A549 (cell line): ENCODE results near the gene EXOC4. TPM values are rescaled to one million over a fixed set of nuclear protein-coding genes. Genes with fewer than 3 reads are reported as not detected.

ENCODE experiments used
- ATAC-seq, 2 experiments: fragments of 200-7000 bp in 1 of 2; fragments of >200 bp in 1 of 2; cut with Nextera tagmentation in 1 of 2; cut with Tn5 transposase in 1 of 2; 3 replicates each; pipeline versions ENCODE4 v1.8.0 to v1.9.1; 2018 to 2020; ENCODE audit warnings: mild to moderate bottlenecking in 1 of 2, moderate library complexity in 1 of 2
- CTCF ChIA-PET: fragments of 300-600 bp; sonication (Branson Sonifier 250); formaldehyde crosslinking; extraction: SDS; loops from one replicate; lab custom pipeline; 2021; ENCODE audit warnings: antibody characterized with exemption, inconsistent platforms; lab: Yijun Ruan, JAX
- POLR2A ChIA-PET: fragments of 350-600 bp; formaldehyde crosslinking; extraction: SDS; loops from one replicate; lab custom pipeline; 2021; ENCODE audit warnings: antibody characterized with exemption, inconsistent platforms; lab: Yijun Ruan, JAX
- DNase-seq, 2 experiments: peaks; one replicate each; pipeline versions ENCODE4 v3.0.0 to v3.0.0-alpha.2; 2011 to 2016; ENCODE audit warnings: low read depth in 1 of 2, low spot score in 1 of 2
- FAIRE-seq: peaks from 2 replicates; lab custom pipeline; 2011; peaks lifted over from hg19 to GRCh38; lab: Jason Lieb, UNC
- H3K27ac ChIP-seq, 2 experiments: fragments of >200 bp; sonication (Bioruptor Twin); formaldehyde crosslinking; 3 replicates each; pipeline ENCODE4 v1.5.1; 2016 to 2017
- H3K4me1 ChIP-seq: fragments of >200 bp; sonication (Bioruptor Twin); formaldehyde crosslinking; 3 replicates; pipeline ENCODE4 v1.6.1; 2016
- H3K4me2 ChIP-seq: fragments of >200 bp; sonication (Bioruptor Twin); formaldehyde crosslinking; 3 replicates; pipeline ENCODE4 v1.6.1; 2016
- H3K4me3 ChIP-seq: fragments of >200 bp; sonication (Bioruptor Twin); formaldehyde crosslinking; 3 replicates; pipeline ENCODE4 v1.5.1; 2016
- H3K9me3 ChIP-seq: fragments of >200 bp; sonication (Bioruptor Twin); formaldehyde crosslinking; 3 replicates; pipeline ENCODE4 v1.6.1; 2016
- BCL3 ChIP-seq: fragments of >200 bp; sonication (Bioruptor Twin); formaldehyde crosslinking; IDR thresholded peaks from 3 replicates; pipeline ENCODE4 v1.6.1; 2016
- E2F6 ChIP-seq: IDR thresholded peaks from 2 replicates; pipeline ENCODE4 v1.6.1; 2012; ENCODE audit warnings: low read depth, borderline replicate concordance
- ESRRA ChIP-seq: fragments of 150-350 bp; IDR thresholded peaks from 2 replicates; pipeline ENCODE4 v1.6.1; 2014; ENCODE audit warnings: mild to moderate bottlenecking, low read length, borderline replicate concordance
- FOSB ChIP-seq: fragments of 250-450 bp; sonication (Bioruptor Pico); IDR thresholded peaks from 2 replicates; pipeline ENCODE4 v1.5.0; 2020; ENCODE audit warnings: mild to moderate bottlenecking, moderate library complexity
- FOSL2 ChIP-seq, 2 experiments: fragments of 450-650 bp in 1 of 2; fragments of >200 bp in 1 of 2; sonication (Bioruptor Twin) in 1 of 2; formaldehyde crosslinking; IDR thresholded peaks; 2 replicates each; pipeline versions ENCODE4 v1.5.0 to v1.6.1; 2016 to 2020; ENCODE audit warnings: mild to moderate bottlenecking in 1 of 2, moderate library complexity in 1 of 2
- GATA3 ChIP-seq: IDR thresholded peaks from 2 replicates; pipeline ENCODE4 v1.6.1; 2012; ENCODE audit warnings: borderline replicate concordance
- HEYL ChIP-seq: fragments of 250-450 bp; sonication (Bioruptor Pico); IDR thresholded peaks from 2 replicates; pipeline ENCODE4 v1.8.0; 2021; ENCODE audit warnings: mild to moderate bottlenecking, moderate library complexity
- HOXB13 ChIP-seq: fragments of 250-450 bp; sonication (Bioruptor Pico); IDR thresholded peaks from 2 replicates; pipeline ENCODE4 v1.5.0; 2020; ENCODE audit warnings: low read depth, mild to moderate bottlenecking, moderate library complexity
- HOXB5 ChIP-seq: fragments of 250-450 bp; sonication (Bioruptor Pico); IDR thresholded peaks from 2 replicates; pipeline ENCODE4 v1.5.0; 2020; ENCODE audit warnings: mild to moderate bottlenecking, moderate library complexity
- JUNB ChIP-seq: fragments of >200 bp; sonication (Bioruptor Twin); formaldehyde crosslinking; IDR thresholded peaks from 2 replicates; pipeline ENCODE4 v1.6.1; 2016
- MAX ChIP-seq: IDR thresholded peaks from 2 replicates; pipeline ENCODE4 v1.6.1; 2012
- MAZ ChIP-seq: fragments of 150-350 bp; IDR thresholded peaks from 2 replicates; pipeline ENCODE4 v1.6.1; 2014; ENCODE audit warnings: antibody characterized with exemption, low read depth, low read length, borderline replicate concordance
- NFE2L2 ChIP-seq: fragments of 150-350 bp; conservative IDR thresholded peaks from 2 replicates; pipeline ENCODE4 v1.6.1; 2014; ENCODE audit warnings: low read length
- PBX3 ChIP-seq: IDR thresholded peaks from 2 replicates; pipeline ENCODE4 v1.6.1; 2012
- PHF8 ChIP-seq: fragments of 200-600 bp; sonication (generic); IDR thresholded peaks from 2 replicates; pipeline ENCODE4 v1.6.1; 2016; ENCODE audit warnings: low read depth, mild to moderate bottlenecking, antibody characterized with exemption, moderate library complexity, borderline replicate concordance
- RAD21 ChIP-seq, 2 experiments: fragments of >200 bp in 1 of 2; sonication (Bioruptor Twin) in 1 of 2; formaldehyde crosslinking in 1 of 2; IDR thresholded peaks in 1 of 2; conservative IDR thresholded peaks in 1 of 2; 2 replicates in 1 of 2; 3 replicates in 1 of 2; pipeline ENCODE4 v1.6.1; 2012 to 2018; ENCODE audit warnings: inconsistent platforms in 1 of 2
- RCOR1 ChIP-seq: fragments of 150-350 bp; IDR thresholded peaks from 2 replicates; pipeline ENCODE4 v1.6.1; 2014; ENCODE audit warnings: antibody characterized with exemption, low read length, low read depth
- REST ChIP-seq: fragments of 200-600 bp; sonication (generic); IDR thresholded peaks from 2 replicates; pipeline ENCODE4 v1.6.1; 2016; ENCODE audit warnings: antibody characterized with exemption, mild to moderate bottlenecking, moderate library complexity
- SMC3 ChIP-seq: fragments of >200 bp; sonication (Bioruptor Twin); formaldehyde crosslinking; IDR thresholded peaks from 3 replicates; pipeline ENCODE4 v1.6.1; 2018; ENCODE audit warnings: inconsistent platforms
- SREBF2 ChIP-seq: fragments of 450-650 bp; IDR thresholded peaks from 2 replicates; pipeline ENCODE4 v1.6.1; 2014; ENCODE audit warnings: mild to moderate bottlenecking, moderate library complexity
- TP53 ChIP-seq: fragments of 250-450 bp; sonication (Bioruptor Pico); IDR thresholded peaks from 2 replicates; pipeline ENCODE4 v1.5.0; 2021; ENCODE audit warnings: mild to moderate bottlenecking, moderate library complexity
- ZC3H11A ChIP-seq: fragments of 450-650 bp; IDR thresholded peaks from 2 replicates; pipeline ENCODE4 v1.6.1; 2014; ENCODE audit warnings: antibody characterized with exemption, mild to moderate bottlenecking
- ZNF302 ChIP-seq: fragments of 250-450 bp; sonication (Bioruptor Pico); IDR thresholded peaks from 2 replicates; pipeline ENCODE4 v1.9.0; 2021; ENCODE audit warnings: inconsistent platforms, mild to moderate bottlenecking, moderate library complexity
- ZSCAN20 ChIP-seq: fragments of 250-450 bp; sonication (Bioruptor Pico); IDR thresholded peaks from 2 replicates; pipeline ENCODE4 v1.8.0; 2022; ENCODE audit warnings: mild to moderate bottlenecking, moderate library complexity
- WGBS: methylation state at CpG from one replicate; pipeline ENCODE4 v1.1.6; 2017; ENCODE audit errors: missing lambda C conversion rate; 5-methylcytosine and 5-hydroxymethylcytosine counted together
- polyA plus RNA-seq, 4 experiments: library from polyadenylated mRNA; depleted of rRNA in 3 of 4; stranded (reverse); fragments of >200 nt; fragmentation: RNase III in 1 of 4; extraction: RNeasy Plus Mini Kit Qiagen cat#74134 plus additional on column Dnase treatment in 1 of 4; gene quantifications; 2 replicates in 3 of 4; 3 replicates in 1 of 4; pipeline ENCODE4 v1.2.3, GENCODE V29; 2011 to 2017

Gene EXOC4
- polyA plus RNA-seq, 2 of the 4 experiments (the other 2 are of a cell fraction): 33.4 to 73.1 TPM

- ChIA-PET CTCF (no interaction called here), POLR2A (no interaction called here)
- ATAC-seq (no peak), DNase-seq (no peak), FAIRE-seq (no peak)
- H3K4me1 ChIP-seq: no peaks in the 10 kb centered on the region
- TF ChIP-seq HEYL (CRISPR knock-in tag) (no peak), ZNF302 (CRISPR knock-in tag) (no peak), FOSB (CRISPR knock-in tag) (no peak), RCOR1 (no peak), ZC3H11A (no peak), NFE2L2 (no peak)
- WGBS: 94% methylated on average over 1 of the region's 1 CpG
- H3K27ac ChIP-seq: no peak overlapping the region
- no peaks in the 10 kb centered on the region for H3K9me3 ChIP-seq
- H3K4me3 ChIP-seq: no peak overlapping the region
- no peak overlapping the region for H3K4me2 ChIP-seq
Measured at GRCh38 chr7:133958822-133959221, 705.9 kb downstream of the EXOC4 start.

GRCh38 chr7:133959505-133959904 is 706.6 kb downstream of the EXOC4 start:
- no peak for ATAC-seq
- 83% methylated on average over 2 of the region's 2 CpGs for WGBS
- no peaks in the 10 kb centered on the region for H3K4me1 ChIP-seq
- POLR2A ChIA-PET: no interaction called here
- no peak for TF ChIP-seq JUNB
- TF ChIP-seq, all 56 proteins: peak for 0
- H3K9me3 ChIP-seq: no peaks in the 10 kb centered on the region
- no peak overlapping the region for H3K4me3 ChIP-seq
- no peak overlapping the region for H3K27ac ChIP-seq
- CTCF ChIA-PET: no interaction called here
- FAIRE-seq (no peak), DNase-seq (no peak)
- H3K4me2 ChIP-seq: no peak overlapping the region

- Histone ChIP-seq H3K4me3 (no peak overlapping the region), H3K9me3 (0 out of 3 replicates have a peak, but pooled peaks cover 9% of the 10 kb centered on the region), H3K4me1 (no peaks in the 10 kb centered on the region), H3K4me2 (no peak overlapping the region), H3K27ac (no peak overlapping the region)
- ChIA-PET POLR2A (no interaction called here), CTCF (interaction anchor here (0.6 to 1.3 kb wide), 3 partner anchors 17 to 54 kb away, joined by 3 read pairs; no protein-coding TSS in a partner anchor)
- 86% methylated on average over 3 of the region's 3 CpGs for WGBS
- ATAC-seq (no peak), DNase-seq (no peak), FAIRE-seq (no peak)
- TF ChIP-seq GATA3 (no peak), SMC3 (no peak), HEYL (CRISPR knock-in tag) (no peak), PHF8 (no peak), REST (no peak), MAZ (no peak), MAX (no peak), HOXB13 (CRISPR knock-in tag) (no peak), RAD21 (conservative IDR thresholded peaks at IDR 0.05 in 1 of 2, IDR thresholded peaks at IDR 0.05 in 1 of 2) (no peak), TP53 (CRISPR knock-in tag) (no peak), BCL3 (no peak), ESRRA (no peak), NFE2L2 (no peak), RCOR1 (no peak), ZSCAN20 (no peak), E2F6 (no peak), SREBF2 (no peak), PBX3 (no peak), FOSL2 (IDR thresholded peaks at IDR 0.05) (no peak), FOSL2 (CRISPR knock-in tag; IDR thresholded peaks at IDR 0.05) (no peak), HOXB5 (CRISPR knock-in tag) (no peak)
Measured at GRCh38 chr7:133961724-133962123, 708.8 kb downstream of the EXOC4 start.
